ENCODE results near the gene HMGN3.
"Not testable (repeated sequence)": the region's sequence is repeated elsewhere in the genome, so short reads cannot be mapped to it uniquely, and the experiment has no call there.

Gene HMGN3

GRCh38 chr6:79234150-79235022 is at the start of gene HMGN3:
Gene HMGN3, minus strand, starts transcription at chr6:79234682.
- DNase-seq = peak; percentile 91 to 94

- DNase-seq = no peak
Observed at GRCh38 chr6:79280756-79281155, 46.3 kb upstream of the HMGN3 start.

GRCh38 chr6:79277109-79277508 is 42.6 kb upstream of the HMGN3 start:
- DNase-seq = no peak

DNA sequence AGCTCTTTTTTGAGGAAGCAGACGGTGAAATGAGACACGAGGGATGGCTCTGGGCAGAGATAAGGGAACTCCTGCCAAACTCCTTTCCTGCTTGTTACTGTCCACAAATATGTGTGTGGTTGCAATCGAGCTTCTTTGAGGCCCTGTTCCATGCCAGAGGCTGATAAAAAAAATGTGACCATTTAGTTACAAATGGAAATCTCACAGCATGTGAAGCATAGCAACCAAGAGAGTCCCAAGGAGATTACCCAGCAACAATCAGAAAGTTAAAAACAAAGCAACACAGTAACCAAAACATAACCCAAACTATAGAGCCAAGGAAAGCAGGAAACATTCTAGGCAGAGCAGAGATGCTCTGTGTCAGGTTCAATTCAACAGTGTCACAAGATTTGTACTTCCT is 35.4 kb upstream of the HMGN3 start:
- DNase-seq = no peak

- no peak for DNase-seq
Observed at GRCh38 chr6:79267128-79267527, 32.6 kb upstream of the HMGN3 start.

- DNase-seq = no peak
Observed at GRCh38 chr6:79266051-79266450, 31.6 kb upstream of the HMGN3 start.

DNA sequence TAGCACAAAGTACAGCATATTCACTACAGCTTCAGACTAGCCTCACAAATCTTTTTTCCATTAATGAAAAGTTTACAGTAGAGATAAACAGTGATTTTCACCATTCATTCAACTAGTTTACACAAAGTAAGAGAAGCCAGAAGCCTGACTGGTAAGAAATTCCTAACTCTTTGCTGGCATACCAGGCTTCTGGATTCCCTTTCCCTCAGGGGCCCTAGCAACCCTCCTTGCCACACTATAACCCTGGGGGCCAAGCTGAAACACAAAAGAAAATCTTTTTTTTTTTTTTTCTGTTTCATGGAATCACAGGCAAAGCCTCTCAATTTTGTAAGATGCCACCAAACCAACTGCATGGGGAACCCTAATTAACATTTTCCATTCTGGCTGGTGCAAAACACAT is 28.9 kb upstream of the HMGN3 start:
- DNase-seq = no peak

GRCh38 chr6:79261666-79262065 is 27.2 kb upstream of the HMGN3 start:
- no peak for DNase-seq

DNA sequence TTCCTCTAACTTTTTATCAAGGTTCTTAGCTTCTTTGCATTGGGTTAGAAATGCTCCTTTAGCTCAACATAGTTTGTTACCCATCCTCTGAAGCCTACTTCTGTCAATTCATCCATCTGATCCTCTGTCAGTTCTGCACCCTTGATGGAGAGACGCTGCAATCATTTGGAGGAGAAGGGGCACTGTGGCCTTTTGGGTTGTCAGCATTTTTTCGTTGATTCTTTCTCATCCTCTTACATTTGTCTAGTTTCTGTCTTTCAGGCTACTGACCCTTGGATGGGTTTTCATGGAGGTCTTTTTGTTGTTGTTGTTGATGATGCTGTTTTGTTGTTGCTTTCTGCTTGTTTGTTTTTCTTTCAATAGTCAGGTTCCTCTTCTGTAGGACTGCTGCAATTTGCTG is 26.3 kb upstream of the HMGN3 start:
- DNase-seq = no peak

GRCh38 chr6:79257381-79258205 is 23.1 kb upstream of the HMGN3 start:
- DNase-seq = peak in 1 of 2 experiments; percentile 9

DNA sequence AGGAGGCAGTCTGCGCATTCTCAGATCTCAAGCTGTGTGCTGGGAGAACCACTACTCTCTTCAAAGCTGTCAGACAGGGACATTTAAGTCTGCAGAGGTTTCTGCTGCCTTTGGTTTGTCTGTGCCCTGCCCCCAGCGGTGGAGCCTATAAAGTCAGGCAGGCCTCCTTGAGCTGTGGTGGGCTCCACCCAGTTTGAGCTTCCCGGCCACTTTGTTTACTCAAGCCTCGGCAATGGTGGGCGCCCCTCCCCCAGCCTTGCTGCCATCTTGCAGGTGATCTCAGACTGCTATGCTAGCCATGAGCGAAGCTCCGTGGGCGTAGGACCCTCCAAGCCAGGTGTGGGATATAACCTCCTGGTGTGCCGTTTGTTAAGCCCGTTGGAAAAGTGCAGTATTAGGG is 22.3 kb upstream of the HMGN3 start:
- not testable (repeated sequence) for DNase-seq

GRCh38 chr6:79255086-79255485 is 20.6 kb upstream of the HMGN3 start:
- DNase-seq = not testable (repeated sequence)

GRCh38 chr6:79250559-79250958 is 16.1 kb upstream of the HMGN3 start:
- no peak for DNase-seq

DNA sequence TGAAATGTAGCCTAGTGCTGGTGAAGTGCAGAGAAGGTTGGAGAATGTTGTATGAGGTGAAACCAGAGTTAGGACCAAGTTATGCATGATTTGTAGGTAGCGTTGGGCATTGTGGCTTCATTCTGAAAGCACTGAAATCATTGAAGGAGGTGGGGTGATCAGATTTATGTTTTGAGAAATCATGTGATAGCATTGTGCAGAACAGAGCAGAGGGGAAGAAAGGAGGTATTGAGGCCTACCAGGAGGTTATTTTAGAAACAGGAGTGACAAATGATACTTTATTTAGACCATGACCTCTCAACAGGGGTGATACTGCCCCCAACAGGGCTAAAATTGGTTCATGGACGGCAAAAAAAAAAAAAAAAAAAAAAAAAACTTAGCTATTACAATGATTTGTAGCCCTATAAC is 15.6 kb upstream of the HMGN3 start:
- no peak for DNase-seq

DNA sequence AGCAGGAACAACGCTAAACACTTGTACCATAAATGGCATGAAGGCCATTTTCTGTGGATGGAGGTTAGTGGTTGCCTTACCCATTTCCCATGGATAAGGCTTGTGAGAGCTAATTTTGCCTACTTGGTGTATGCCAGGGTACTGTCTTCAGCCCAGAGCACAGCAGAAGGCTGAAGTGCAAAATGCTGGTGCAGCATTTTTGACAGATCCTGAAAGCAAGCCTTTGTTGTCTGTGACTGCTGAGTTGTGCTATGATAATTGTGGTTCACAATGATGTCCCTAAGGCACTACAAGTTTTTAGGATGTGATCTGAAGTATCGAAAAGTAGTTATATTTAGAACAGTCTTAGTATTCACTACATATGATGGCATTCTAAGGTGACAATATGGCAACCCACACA is 14.7 kb upstream of the HMGN3 start:
- no peak for DNase-seq

GRCh38 chr6:79246891-79247290 is 12.4 kb upstream of the HMGN3 start:
- no peak for DNase-seq

DNA sequence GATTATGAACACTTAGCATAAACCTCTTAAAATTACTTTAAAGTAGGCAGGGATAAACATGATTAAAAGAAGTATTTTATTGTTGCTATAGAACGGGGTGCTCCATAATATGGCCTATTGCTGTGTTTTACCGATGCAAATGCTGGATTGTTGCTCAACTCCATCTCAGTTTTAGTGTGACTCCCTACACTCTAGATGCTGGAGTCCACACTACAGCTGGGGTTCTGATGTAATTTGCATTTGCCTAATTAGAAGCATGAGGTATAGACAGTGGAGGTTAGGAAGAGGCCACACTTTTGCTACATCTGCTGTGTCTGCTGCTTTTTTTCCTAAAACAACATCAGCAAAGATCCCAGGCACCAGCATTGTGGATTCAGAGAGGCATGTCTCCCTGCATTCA is 6.7 kb upstream of the HMGN3 start:
- no peak for DNase-seq

DNA sequence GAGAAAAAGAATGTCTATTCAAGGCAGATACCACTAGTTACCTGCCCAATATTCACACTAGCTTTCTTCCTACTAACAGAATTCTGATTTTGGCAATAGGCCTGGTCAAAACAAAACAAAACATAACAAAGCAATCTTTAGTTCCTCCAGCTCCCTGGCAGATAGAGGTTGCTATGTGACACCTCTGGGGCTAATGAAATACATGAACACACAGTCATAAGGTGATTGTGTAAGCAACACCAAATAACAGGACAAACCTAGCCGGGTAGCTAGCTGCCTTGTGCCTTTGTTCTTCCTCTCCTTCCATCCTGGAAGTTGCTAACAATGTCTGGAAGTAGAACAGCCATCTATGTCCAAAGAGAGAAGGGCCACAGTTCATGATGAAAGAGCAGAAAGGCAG is 6.0 kb upstream of the HMGN3 start:
- DNase-seq = no peak

- DNase-seq = no peak
Observed at GRCh38 chr6:79239536-79240168, 5.2 kb upstream of the HMGN3 start.

DNA sequence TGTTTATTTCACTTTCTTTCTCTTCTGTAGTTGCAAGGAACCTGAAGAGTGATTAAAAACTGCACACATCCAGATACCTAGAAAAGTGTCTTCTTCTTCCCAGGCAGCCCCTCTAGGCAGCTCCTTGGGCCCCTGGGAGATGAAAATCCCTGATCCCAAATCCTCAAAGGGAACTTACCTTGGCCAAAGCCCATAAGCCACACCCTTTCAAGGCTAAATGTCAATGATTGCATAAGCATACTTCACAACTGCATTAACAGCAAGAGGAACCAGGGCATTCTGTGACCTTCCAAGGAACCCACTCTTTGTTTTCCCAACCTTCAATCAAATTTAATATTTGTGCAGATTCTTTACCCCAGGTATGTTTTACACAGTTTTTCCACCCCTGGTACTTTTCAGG is 4.4 kb upstream of the HMGN3 start:
- no peak for DNase-seq

DNA sequence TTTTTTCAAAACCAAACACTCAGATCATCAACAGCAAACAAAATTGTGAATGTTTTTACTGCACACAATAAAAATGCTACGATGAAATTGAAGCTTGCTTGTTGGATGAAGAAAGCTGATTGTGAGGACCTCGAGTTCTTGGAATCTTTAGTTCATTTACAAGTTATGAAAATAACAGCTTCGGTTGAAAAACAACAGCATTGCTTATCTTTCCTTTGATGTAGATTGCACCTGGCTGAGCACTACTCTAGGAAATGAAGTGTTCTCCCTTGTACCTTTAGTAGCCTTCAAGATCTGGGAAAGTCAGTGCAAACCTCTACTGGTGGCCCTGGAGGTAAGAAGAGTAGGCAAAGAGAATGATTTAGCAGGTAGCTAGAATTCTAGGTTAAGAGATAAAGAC is 2.2 kb upstream of the HMGN3 start:
- no peak for DNase-seq

DNA sequence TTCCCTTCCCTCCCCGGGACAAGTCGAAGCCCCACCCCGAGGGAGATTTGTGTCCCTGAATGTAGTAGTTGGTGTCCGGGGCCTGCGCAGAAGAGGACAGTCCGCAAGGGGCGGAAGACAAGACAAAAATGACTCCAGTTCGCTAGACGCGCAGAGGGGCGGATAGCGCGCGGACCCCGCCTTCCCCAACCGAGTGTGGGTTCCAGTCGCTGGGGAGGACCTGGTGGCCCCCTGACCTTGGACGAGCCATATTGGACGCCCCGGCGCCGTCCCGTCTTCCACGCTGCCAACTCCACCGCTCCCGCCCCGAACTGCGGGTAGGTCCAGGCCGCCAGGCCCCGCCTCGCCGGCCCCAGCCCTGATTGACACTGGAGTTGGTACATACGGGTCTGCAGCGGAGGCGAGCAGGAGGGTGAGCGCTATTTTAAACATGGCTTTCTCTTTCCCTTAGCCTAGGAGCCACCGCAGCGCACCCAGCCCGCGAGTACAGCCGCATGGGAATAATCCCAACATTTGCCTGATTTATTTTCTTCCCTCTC is 802 bp downstream of the HMGN3 start:
- peak; percentile 69 to 77 for DNase-seq
